Neuronal stem cell (in vitro differentiated cells): ENCODE results near the gene BATF.

ENCODE experiments used
- DNase-seq: peaks from one replicate; pipeline ENCODE4 v3.0.0-alpha.2; 2013; ENCODE audit warnings: low spot score
- H2AFZ ChIP-seq: one replicate; pipeline ENCODE4 v1.6.1; 2013; ENCODE audit warnings: mild to moderate bottlenecking, low read length, inconsistent platforms
- H2AK5ac ChIP-seq: 2 replicates; pipeline ENCODE4 v1.6.1; 2013; ENCODE audit warnings: low read depth, mild to moderate bottlenecking, inconsistent platforms, low read length, moderate library complexity, mixed read lengths
- H2BK120ac ChIP-seq: 2 replicates; pipeline ENCODE4 v1.6.1; 2013; ENCODE audit warnings: low read depth, mild to moderate bottlenecking, inconsistent platforms, low read length, moderate library complexity, mixed read lengths
- H2BK12ac ChIP-seq: one replicate; pipeline ENCODE4 v1.6.1; 2013; ENCODE audit warnings: low read length, inconsistent platforms
- H2BK15ac ChIP-seq: 2 replicates; pipeline ENCODE4 v1.6.1; 2013; ENCODE audit warnings: mild to moderate bottlenecking, low read length, inconsistent platforms, mixed read lengths
- H2BK5ac ChIP-seq: one replicate; pipeline ENCODE4 v1.6.1; 2013; ENCODE audit warnings: inconsistent platforms, mild to moderate bottlenecking, low read length, moderate library complexity
- H3K14ac ChIP-seq: one replicate; pipeline ENCODE4 v1.6.1; 2013; ENCODE audit warnings: low read length, inconsistent platforms
- H3K18ac ChIP-seq: 2 replicates; pipeline ENCODE4 v1.6.1; 2013; ENCODE audit warnings: low read length, inconsistent platforms
- H3K23ac ChIP-seq: 2 replicates; pipeline ENCODE4 v1.6.1; 2013; ENCODE audit warnings: low read depth, mild to moderate bottlenecking, mixed read lengths, low read length, inconsistent platforms; ENCODE audit not compliant: poor library complexity
- H3K27ac ChIP-seq: replicated peaks from 3 replicates; pipeline ENCODE4 v1.5.1; 2013; ENCODE audit warnings: low read length, inconsistent platforms
- H3K27me3 ChIP-seq, 3 experiments: 2 replicates each; pipeline ENCODE4 v1.6.1; 2013; ENCODE audit warnings: low read length in 3 of 3, mild to moderate bottlenecking in 2 of 3, inconsistent platforms in 1 of 3, low read depth in 1 of 3, mixed read lengths in 1 of 3, moderate library complexity in 1 of 3; ENCODE audit not compliant: control insufficient read depth in 3 of 3, insufficient read depth in 3 of 3
- H3K36me3 ChIP-seq, 2 donors: replicated peaks in 1 of 2; 2 replicates each; pipeline ENCODE4 v1.6.1; 2013; ENCODE audit warnings: low read length in 2 of 2; ENCODE audit not compliant: control insufficient read depth in 2 of 2, insufficient read depth in 2 of 2
- H3K4ac ChIP-seq: 2 replicates; pipeline ENCODE4 v1.6.1; 2013; ENCODE audit warnings: inconsistent platforms, mild to moderate bottlenecking, low read length, moderate library complexity
- H3K4me1 ChIP-seq, 2 donors: 1 replicate in 1 of 2; 2 replicates in 1 of 2; pipeline ENCODE4 v1.6.1; 2013; ENCODE audit warnings: low read length in 2 of 2, low read depth in 1 of 2; ENCODE audit not compliant: control insufficient read depth in 2 of 2, insufficient read depth in 1 of 2
- H3K4me2 ChIP-seq: one replicate; pipeline ENCODE4 v1.6.1; 2013; ENCODE audit warnings: mild to moderate bottlenecking, low read length, inconsistent platforms; ENCODE audit not compliant: insufficient read depth, poor library complexity, severe bottlenecking
- H3K4me3 ChIP-seq, 2 donors: 2 replicates each; pipeline ENCODE4 v1.5.1; 2013; ENCODE audit warnings: low read length in 2 of 2, mild to moderate bottlenecking in 2 of 2, inconsistent platforms in 1 of 2, moderate library complexity in 1 of 2
- H3K79me1 ChIP-seq: one replicate; pipeline ENCODE4 v1.6.1; 2013; ENCODE audit warnings: low read depth, mild to moderate bottlenecking, inconsistent platforms, low read length, moderate library complexity
- H3K9ac ChIP-seq: one replicate; pipeline ENCODE4 v1.6.1; 2013; ENCODE audit warnings: mild to moderate bottlenecking, low read depth, low read length, inconsistent platforms; ENCODE audit not compliant: poor library complexity
- H3K9me3 ChIP-seq, 2 donors: replicated peaks in 1 of 2; 2 replicates each; pipeline versions ENCODE3 to v1.6.1; 2013; ENCODE audit warnings: low read length in 2 of 2, mild to moderate bottlenecking in 2 of 2, inconsistent platforms in 1 of 2, low read depth in 1 of 2, mixed read lengths in 1 of 2, moderate library complexity in 1 of 2; ENCODE audit not compliant: control insufficient read depth in 2 of 2, insufficient read depth in 1 of 2
- H4K8ac ChIP-seq: one replicate; pipeline ENCODE4 v1.6.1; 2013; ENCODE audit warnings: low read depth, mild to moderate bottlenecking, inconsistent platforms, low read length, moderate library complexity
- H4K91ac ChIP-seq: one replicate; pipeline ENCODE4 v1.6.1; 2013; ENCODE audit warnings: low read length, low read depth, mild to moderate bottlenecking, inconsistent platforms; ENCODE audit not compliant: poor library complexity
- WGBS, 2 donors: extraction: QIAGEN DNeasy Blood & Tissue Kit; methylation state at CpG; one replicate each; pipeline ENCODE4 v1.1.7; 2013; ENCODE audit warnings: missing lambda C conversion rate in 2 of 2, mixed read lengths in 1 of 2; ENCODE audit not compliant: insufficient read length in 2 of 2, insufficient replicate concordance in 1 of 2; ENCODE audit errors: extremely low coverage in 2 of 2; 5-methylcytosine and 5-hydroxymethylcytosine counted together

The BATF gene

DNA sequence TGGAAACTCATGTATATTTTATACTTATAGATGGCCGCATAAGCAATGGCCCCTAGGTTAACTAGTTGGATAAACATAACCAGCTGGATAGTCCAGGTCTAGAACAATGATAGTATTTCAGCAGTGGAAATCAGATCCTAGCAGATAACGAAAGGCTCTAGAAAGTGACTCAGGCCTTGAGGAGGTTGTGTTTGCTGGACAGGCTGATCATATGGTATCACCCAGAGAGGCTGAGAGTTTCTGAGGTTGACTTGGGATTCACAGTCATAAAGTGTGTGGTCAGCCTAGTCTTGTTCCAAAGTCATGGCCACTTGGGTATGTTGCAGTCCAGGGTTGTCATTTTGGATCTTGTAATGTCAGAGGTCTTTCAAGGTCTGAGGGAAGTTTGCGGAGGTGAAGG is 73.0 kb downstream of the BATF start:
- Histone ChIP-seq H3K4me2 (no peak overlapping the region), H2BK15ac (no peak overlapping the region), H3K4me3 (no peak overlapping the region), H3K4me1 (no peaks in the 10 kb centered on the region), H3K9me3 (peaks cover 4 to 9% of the 10 kb centered on the region in 2 donors), H2BK12ac (no peak overlapping the region), H3K14ac (no peak overlapping the region), H4K8ac (no peak overlapping the region), H2AFZ (no peak overlapping the region), H4K91ac (no peak overlapping the region), H3K23ac (no peak overlapping the region), H3K4ac (no peak overlapping the region), H3K79me1 (no peaks in the 10 kb centered on the region), H2AK5ac (no peak overlapping the region), H3K27ac (no peak overlapping the region), H2BK5ac (no peak overlapping the region), H3K27me3 (no peaks in the 10 kb centered on the region), H2BK120ac (no peak overlapping the region), H3K9ac (no peak overlapping the region), H3K36me3 (peaks cover 0 to 1% of the 10 kb centered on the region in 2 donors), H3K18ac (no peak overlapping the region)
- DNase-seq: no peak
- no CpG with 5 or more reads among the region's 3 CpGs for WGBS, 2 donors
